ENCODE data around the gene ZNF317. TPM values are rescaled to one million over a fixed set of nuclear protein-coding genes. Genes with fewer than 3 reads are reported as not detected.
A peak's percentile ranks its signal among the peaks of the same experiment; 100 is the strongest.

The ZNF317 gene
- total and polyA plus RNA-seq, 7 experiments from 2014 or later: 33.3 to 75.5 (median 52.2) TPM

DNA sequence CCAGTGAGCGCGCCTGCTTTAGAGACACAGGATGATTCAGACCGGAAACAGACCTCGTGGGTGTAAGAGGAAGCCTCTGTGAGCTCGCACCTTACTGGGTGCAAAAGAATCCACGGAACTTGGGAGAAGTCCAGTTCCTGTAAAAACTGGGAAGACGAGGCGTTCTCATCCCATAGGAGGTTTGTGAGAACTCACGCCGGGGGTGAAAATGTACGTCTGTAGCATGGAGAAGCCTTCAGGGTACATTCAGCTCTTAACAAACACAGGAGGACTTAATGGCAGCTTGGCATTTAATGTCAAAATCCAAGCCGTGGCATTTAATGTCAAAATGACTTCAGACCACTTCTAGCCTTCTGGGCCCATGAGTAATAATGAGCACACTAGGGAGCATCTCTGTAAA is 21.2 kb downstream of the ZNF317 start:
- H3K36me3 Mint-ChIP-seq: peaks cover 54 to 97% (median 91%) of the 10 kb centered on the region in 5 donors
- H3K27ac ChIP-seq (ENCODE audit: low read depth, low read length): no peak overlapping the region
- H3K9me3 Mint-ChIP-seq: peaks cover 0 to 95% (median 53%) of the 10 kb centered on the region in 11 donors
- peaks cover 36 to 80% (median 45%) of the 10 kb centered on the region in 3 experiments for H3K36me3 ChIP-seq (ENCODE audit: control insufficient read depth in 2 of 3, insufficient read depth in 3 of 3, low read length in 3 of 3)
- no peaks in the 10 kb centered on the region for H3K27me3 ChIP-seq (ENCODE audit: control insufficient read depth in 2 of 2, insufficient read depth in 2 of 2, low read length in 2 of 2)
- H3K4me1 Mint-ChIP-seq: peaks cover 0 to 3% (median 0%) of the 10 kb centered on the region in 7 donors
- no peak for ATAC-seq
- H3K27me3 Mint-ChIP-seq: no peaks in the 10 kb centered on the region
- no peak overlapping the region for H3K4me3 ChIP-seq (ENCODE audit: low read length)
- POLR2A ChIA-PET: no interaction called here
- H3K9me3 ChIP-seq (ENCODE audit: control insufficient read depth in 2 of 3, low read length in 3 of 3): peaks cover 0 to 34% (median 19%) of the 10 kb centered on the region in 3 experiments
- no peaks in the 10 kb centered on the region for H3K4me1 ChIP-seq (ENCODE audit: control insufficient read depth in 2 of 2, insufficient read depth in 2 of 2, low read length in 2 of 2)
- no peak for DNase-seq
- intact Hi-C loops (cut with micrococcal nuclease): no loop called here
- CTCF ChIA-PET: no interaction called here
- H3K27ac Mint-ChIP-seq: no peak overlapping the region
- H3K4me3 Mint-ChIP-seq: no peak overlapping the region

DNA sequence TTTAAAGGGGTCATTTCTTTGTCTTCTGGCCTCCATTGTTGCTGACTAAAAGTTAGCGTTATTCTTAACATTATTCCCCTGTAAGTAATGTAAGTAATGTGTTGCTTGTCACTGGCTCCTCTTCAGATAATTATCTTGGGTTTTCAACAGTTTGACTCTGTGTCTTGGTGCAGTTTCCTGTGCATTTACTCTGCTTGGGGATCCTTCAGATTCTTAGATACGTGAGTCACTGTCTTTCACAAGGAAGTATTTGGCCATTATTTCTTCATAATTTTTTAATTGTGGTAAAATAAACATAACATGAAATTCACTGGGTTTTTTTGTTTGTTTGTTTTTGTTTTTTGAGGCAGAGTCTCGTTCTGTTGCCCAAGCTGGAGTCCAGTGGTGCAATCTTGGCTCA is 25.1 kb downstream of the ZNF317 start:
- Mint-ChIP-seq H3K27ac (no peak overlapping the region), H3K4me3 (no peak overlapping the region), H3K36me3 (peaks cover 37 to 77% (median 69%) of the 10 kb centered on the region in 5 donors), H3K27me3 (no peaks in the 10 kb centered on the region), H3K4me1 (peaks cover 0 to 3% (median 0%) of the 10 kb centered on the region in 7 donors), H3K9me3 (peaks cover 0 to 95% (median 37%) of the 10 kb centered on the region in 11 donors)
- no peak for DNase-seq
- H3K27ac ChIP-seq (ENCODE audit: low read depth, low read length): no peak overlapping the region
- no peaks in the 10 kb centered on the region for H3K4me1 ChIP-seq (ENCODE audit: control insufficient read depth in 2 of 2, insufficient read depth in 2 of 2, low read length in 2 of 2)
- POLR2A ChIA-PET: no interaction called here
- H3K27me3 ChIP-seq (ENCODE audit: control insufficient read depth in 2 of 2, insufficient read depth in 2 of 2, low read length in 2 of 2): no peaks in the 10 kb centered on the region
- CTCF ChIA-PET: no interaction called here
- H3K9me3 ChIP-seq (ENCODE audit: control insufficient read depth in 2 of 3, low read length in 3 of 3): peaks cover 0 to 18% (median 12%) of the 10 kb centered on the region in 3 experiments
- intact Hi-C loops (cut with micrococcal nuclease): no loop called here
- no peak for ATAC-seq
- H3K4me3 ChIP-seq (ENCODE audit: low read length): no peak overlapping the region
- peaks cover 16 to 56% (median 17%) of the 10 kb centered on the region in 3 experiments for H3K36me3 ChIP-seq (ENCODE audit: control insufficient read depth in 2 of 3, insufficient read depth in 3 of 3, low read length in 3 of 3)

DNA sequence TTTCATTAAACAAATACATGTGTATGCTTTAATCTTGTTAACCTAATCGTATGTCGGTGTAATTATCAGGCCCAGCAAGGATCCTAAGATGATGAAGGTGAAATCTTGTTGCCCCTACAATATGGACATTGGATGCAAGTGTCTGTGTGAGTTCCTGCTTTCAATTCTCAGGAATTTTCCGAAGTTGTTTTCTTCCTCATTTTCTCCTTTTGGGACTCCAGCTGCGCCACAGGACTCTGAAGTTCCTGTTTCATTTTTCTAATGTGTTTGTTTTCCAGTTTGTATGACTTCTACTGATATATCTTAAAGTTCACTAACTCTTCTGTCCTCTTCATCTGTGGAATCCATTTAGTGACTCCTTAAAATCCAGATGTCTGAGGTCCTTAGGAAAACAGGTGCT is 26.6 kb downstream of the ZNF317 start:
- Histone ChIP-seq H3K27me3 (ENCODE audit: control insufficient read depth in 2 of 2, insufficient read depth in 2 of 2, low read length in 2 of 2) (no peaks in the 10 kb centered on the region), H3K27ac (ENCODE audit: low read depth, low read length) (no peak overlapping the region), H3K4me3 (ENCODE audit: low read length) (no peak overlapping the region), H3K9me3 (ENCODE audit: control insufficient read depth in 2 of 3, low read length in 3 of 3) (peaks cover 0 to 3% (median 0%) of the 10 kb centered on the region in 3 experiments), H3K4me1 (ENCODE audit: control insufficient read depth in 2 of 2, insufficient read depth in 2 of 2, low read length in 2 of 2) (no peaks in the 10 kb centered on the region), H3K36me3 (ENCODE audit: control insufficient read depth in 2 of 3, insufficient read depth in 3 of 3, low read length in 3 of 3) (peaks cover under 1 to 41% (median 4%) of the 10 kb centered on the region in 3 experiments)
- intact Hi-C loops (cut with micrococcal nuclease): no loop called here
- H3K4me1 Mint-ChIP-seq: peaks cover 0 to 3% (median 0%) of the 10 kb centered on the region in 7 donors
- H3K4me3 Mint-ChIP-seq: no peak overlapping the region
- ATAC-seq: no peak
- no peaks in the 10 kb centered on the region for H3K27me3 Mint-ChIP-seq
- peaks cover 0 to 90% (median 22%) of the 10 kb centered on the region in 11 donors for H3K9me3 Mint-ChIP-seq
- H3K36me3 Mint-ChIP-seq: peaks cover 21 to 61% (median 53%) of the 10 kb centered on the region in 5 donors
- DNase-seq: no peak
- H3K27ac Mint-ChIP-seq: no peak overlapping the region
- ChIA-PET POLR2A (no interaction called here), CTCF (no interaction called here)

DNA sequence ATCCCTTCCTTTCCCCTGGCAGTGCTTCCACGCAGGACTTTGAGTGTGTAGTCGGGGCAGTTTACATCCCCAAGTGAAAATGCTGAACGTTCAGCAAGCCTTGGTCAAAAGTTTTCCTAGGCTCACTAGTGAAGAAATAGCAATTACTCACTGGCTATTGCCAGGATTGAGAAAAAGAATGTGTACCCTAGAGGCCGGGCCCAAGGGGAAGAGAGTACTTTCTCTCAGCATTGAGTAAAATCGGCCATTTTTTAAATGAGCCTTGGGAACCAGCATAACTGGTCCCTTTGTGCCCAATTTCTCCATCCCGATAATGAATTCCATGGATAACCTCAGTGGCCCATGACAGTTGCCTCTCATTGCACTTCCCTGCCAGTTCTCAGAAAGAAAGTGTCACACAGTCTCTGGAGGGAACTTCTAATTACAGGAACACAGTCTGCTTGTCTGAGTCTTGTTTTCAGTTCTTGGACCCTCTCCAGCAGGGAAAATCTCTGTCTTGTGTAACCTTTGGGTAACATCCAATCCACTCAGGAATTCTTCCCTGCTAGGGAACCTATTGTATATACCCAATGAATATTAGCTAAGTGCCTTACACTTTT is 31.3 kb downstream of the ZNF317 start:
- H3K36me3 ChIP-seq (ENCODE audit: control insufficient read depth in 2 of 3, insufficient read depth in 3 of 3, low read length in 3 of 3): peaks cover 0 to 13% (median 0%) of the 10 kb centered on the region in 3 experiments
- intact Hi-C loops (cut with micrococcal nuclease): no loop called here
- H3K4me3 ChIP-seq (ENCODE audit: low read length): no peak overlapping the region
- no peaks in the 10 kb centered on the region for H3K27me3 Mint-ChIP-seq
- ChIA-PET POLR2A (no interaction called here), CTCF (no interaction called here)
- ATAC-seq (no peak), DNase-seq (no peak)
- H3K27ac ChIP-seq (ENCODE audit: low read depth, low read length): no peak overlapping the region
- peaks cover 0 to 2% (median 0%) of the 10 kb centered on the region in 7 donors for H3K4me1 Mint-ChIP-seq
- peaks cover 0 to 71% (median 8%) of the 10 kb centered on the region in 11 donors for H3K9me3 Mint-ChIP-seq
- no peaks in the 10 kb centered on the region for H3K4me1 ChIP-seq (ENCODE audit: control insufficient read depth in 2 of 2, insufficient read depth in 2 of 2, low read length in 2 of 2)
- H3K27me3 ChIP-seq (ENCODE audit: control insufficient read depth in 2 of 2, insufficient read depth in 2 of 2, low read length in 2 of 2): no peaks in the 10 kb centered on the region
- no peak overlapping the region for H3K27ac Mint-ChIP-seq
- no peaks in the 10 kb centered on the region for H3K9me3 ChIP-seq (ENCODE audit: control insufficient read depth in 2 of 3, low read length in 3 of 3)
- H3K4me3 Mint-ChIP-seq: no peak overlapping the region
- H3K36me3 Mint-ChIP-seq: peaks cover 4 to 29% (median 13%) of the 10 kb centered on the region in 5 donors

DNA sequence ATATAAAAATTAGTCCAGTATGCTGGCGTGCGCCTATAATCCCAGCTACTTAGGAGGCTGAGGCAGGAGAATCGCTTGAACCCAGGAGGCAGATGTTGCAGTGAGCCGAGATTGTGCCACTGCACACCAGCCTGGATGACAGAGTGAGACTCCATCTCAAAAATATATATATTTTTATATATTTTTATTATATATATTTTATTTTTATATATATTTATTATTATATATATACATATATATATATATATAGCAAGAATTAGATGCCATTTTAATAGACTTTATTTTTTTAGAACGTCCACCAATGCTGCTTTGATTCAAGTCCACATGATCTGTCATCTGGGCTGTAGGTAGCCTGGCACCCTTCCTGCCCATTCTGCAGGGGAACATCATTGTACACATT is 35.1 kb downstream of the ZNF317 start:
- no peaks in the 10 kb centered on the region for H3K36me3 ChIP-seq (ENCODE audit: control insufficient read depth in 2 of 3, insufficient read depth in 3 of 3, low read length in 3 of 3)
- ATAC-seq (no peak), DNase-seq (no peak)
- CTCF ChIA-PET: no interaction called here
- intact Hi-C loops (cut with micrococcal nuclease): no loop called here
- Mint-ChIP-seq H3K4me3 (no peak overlapping the region), H3K27ac (no peak overlapping the region), H3K36me3 (peaks cover 0 to 32% (median 4%) of the 10 kb centered on the region in 5 donors), H3K4me1 (no peaks in the 10 kb centered on the region), H3K27me3 (peaks cover 0 to 11% (median 9%) of the 10 kb centered on the region in 5 donors), H3K9me3 (peaks cover 0 to 46% (median 10%) of the 10 kb centered on the region in 11 donors)
- H3K9me3 ChIP-seq (ENCODE audit: control insufficient read depth in 2 of 3, low read length in 3 of 3): no peaks in the 10 kb centered on the region
- no peak overlapping the region for H3K4me3 ChIP-seq (ENCODE audit: low read length)
- H3K27ac ChIP-seq (ENCODE audit: low read depth, low read length): no peak overlapping the region
- H3K27me3 ChIP-seq (ENCODE audit: control insufficient read depth in 2 of 2, insufficient read depth in 2 of 2, low read length in 2 of 2): no peaks in the 10 kb centered on the region
- no peaks in the 10 kb centered on the region for H3K4me1 ChIP-seq (ENCODE audit: control insufficient read depth in 2 of 2, insufficient read depth in 2 of 2, low read length in 2 of 2)
- POLR2A ChIA-PET: no interaction called here

DNA sequence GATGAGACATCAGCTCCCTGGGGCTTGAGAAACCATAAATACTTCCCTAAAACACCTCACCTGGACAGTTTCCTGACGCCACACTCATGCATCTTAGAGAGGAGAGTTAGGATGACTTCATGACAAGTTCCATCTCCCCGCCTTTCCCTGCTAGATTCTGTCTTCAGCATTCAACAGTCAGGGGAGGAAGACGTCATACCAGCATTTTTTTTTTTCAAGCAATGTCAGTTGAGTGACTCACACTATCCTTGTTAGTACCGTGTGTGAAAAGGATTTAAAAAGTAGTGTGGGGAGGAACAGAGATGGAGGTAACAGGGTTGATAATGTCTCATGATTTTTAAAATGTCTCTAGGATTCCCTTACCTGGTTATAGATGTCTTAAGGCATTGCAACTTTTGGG is 38.7 kb downstream of the ZNF317 start, which contains the start of gene OR7D2:
OR7D2 (plus strand) TSS at position 79 of the 400 bp plus-strand sequence. CDS start 6,803 bp downstream, outside the sequence.
- ATAC-seq (no peak), DNase-seq (no peak)
- H3K36me3 ChIP-seq (ENCODE audit: control insufficient read depth in 2 of 3, insufficient read depth in 3 of 3, low read length in 3 of 3): no peaks in the 10 kb centered on the region
- Mint-ChIP-seq H3K4me1 (no peaks in the 10 kb centered on the region), H3K9me3 (peaks cover 0 to 31% (median 5%) of the 10 kb centered on the region in 11 donors), H3K4me3 (no peak within 1 kb of the TSS), H3K27ac (peak within 1 kb of the TSS in 1 of 9 donors; percentile 39), H3K27me3 (peaks cover 0 to 11% (median 9%) of the 10 kb centered on the region in 5 donors), H3K36me3 (peaks cover 0 to 33% (median 4%) of the 10 kb centered on the region in 5 donors)
- no peaks in the 10 kb centered on the region for H3K9me3 ChIP-seq (ENCODE audit: control insufficient read depth in 2 of 3, low read length in 3 of 3)
- no peaks in the 10 kb centered on the region for H3K4me1 ChIP-seq (ENCODE audit: control insufficient read depth in 2 of 2, insufficient read depth in 2 of 2, low read length in 2 of 2)
- ChIA-PET CTCF (no interaction called here), POLR2A (no interaction called here)
- H3K4me3 ChIP-seq (ENCODE audit: low read length): no peak within 1 kb of the TSS
- no peak within 1 kb of the TSS for H3K27ac ChIP-seq (ENCODE audit: low read depth, low read length)
- intact Hi-C loops (cut with micrococcal nuclease): no loop called here
- no peaks in the 10 kb centered on the region for H3K27me3 ChIP-seq (ENCODE audit: control insufficient read depth in 2 of 2, insufficient read depth in 2 of 2, low read length in 2 of 2)

DNA sequence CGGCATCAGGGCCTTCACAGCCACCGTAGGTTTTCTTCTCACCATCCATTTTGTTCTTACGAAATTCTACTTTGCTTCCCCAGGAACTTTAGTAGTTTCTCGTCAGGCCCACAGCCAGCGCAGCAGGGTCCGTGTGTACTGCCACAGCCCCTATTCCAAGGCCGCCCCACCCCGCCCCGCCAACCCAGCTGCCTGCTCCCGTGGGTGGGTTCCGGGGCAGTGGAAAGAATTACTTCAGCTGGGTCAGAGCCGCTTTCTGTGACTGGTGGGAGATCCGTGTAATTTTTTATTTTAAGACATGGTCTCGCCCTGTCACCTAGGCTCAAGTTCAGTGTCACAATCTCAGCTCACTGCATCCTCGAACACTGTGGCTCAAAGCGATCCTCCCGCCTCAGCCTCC is 42.8 kb downstream of the ZNF317 start:
- H3K36me3 Mint-ChIP-seq: peaks cover 0 to 30% (median 0%) of the 10 kb centered on the region in 5 donors
- no peak overlapping the region for H3K27ac ChIP-seq (ENCODE audit: low read depth, low read length)
- no peak for ATAC-seq
- peaks cover 0 to 17% (median 4%) of the 10 kb centered on the region in 5 donors for H3K27me3 Mint-ChIP-seq
- DNase-seq: no peak
- H3K27ac Mint-ChIP-seq: no peak overlapping the region
- no peak overlapping the region for H3K4me3 ChIP-seq (ENCODE audit: low read length)
- no peaks in the 10 kb centered on the region for H3K9me3 ChIP-seq (ENCODE audit: control insufficient read depth in 2 of 3, low read length in 3 of 3)
- POLR2A ChIA-PET: no interaction called here
- no peak overlapping the region for H3K4me3 Mint-ChIP-seq
- H3K4me1 Mint-ChIP-seq: no peaks in the 10 kb centered on the region
- H3K36me3 ChIP-seq (ENCODE audit: control insufficient read depth in 2 of 3, insufficient read depth in 3 of 3, low read length in 3 of 3): no peaks in the 10 kb centered on the region
- H3K9me3 Mint-ChIP-seq: peaks cover 0 to 28% (median 6%) of the 10 kb centered on the region in 11 donors
- CTCF ChIA-PET: no interaction called here
- no peaks in the 10 kb centered on the region for H3K4me1 ChIP-seq (ENCODE audit: control insufficient read depth in 2 of 2, insufficient read depth in 2 of 2, low read length in 2 of 2)
- intact Hi-C loops (cut with micrococcal nuclease): no loop called here
- no peaks in the 10 kb centered on the region for H3K27me3 ChIP-seq (ENCODE audit: control insufficient read depth in 2 of 2, insufficient read depth in 2 of 2, low read length in 2 of 2)

Data from naive thymus-derived CD4-positive, alpha-beta T cell (primary cell).